HEK293 (cell line): ENCODE data around the gene USP32.

Experiments used
- BCL11A ChIP-seq: fragments of 450-650 bp; formaldehyde crosslinking; IDR thresholded peaks from 2 replicates; pipeline ENCODE4 v1.5.1; 2016; ENCODE audit warnings: low read depth, missing biosample characterization, missing genetic modification characterization
- CTCF ChIP-seq: fragments of 450-650 bp; formaldehyde crosslinking; IDR thresholded peaks from 2 replicates; pipeline ENCODE4 v1.5.1; 2016; ENCODE audit warnings: missing biosample characterization, missing genetic modification characterization
- IKZF3 ChIP-seq: fragments of 450-650 bp; IDR thresholded peaks from 2 replicates; pipeline ENCODE4 v1.5.0; 2018; ENCODE audit warnings: missing biosample characterization, mild to moderate bottlenecking, missing genetic modification characterization, moderate library complexity
- ZBTB48 ChIP-seq: fragments of 450-650 bp; formaldehyde crosslinking; IDR thresholded peaks from 2 replicates; pipeline ENCODE4 v1.5.1; 2016; ENCODE audit warnings: missing biosample characterization, missing genetic modification characterization
- ZNF121 ChIP-seq: fragments of 450-650 bp; formaldehyde crosslinking; IDR thresholded peaks from 2 replicates; pipeline ENCODE4 v1.5.1; 2016; ENCODE audit warnings: missing biosample characterization, missing genetic modification characterization
- ZNF157 ChIP-seq: fragments of 450-650 bp; formaldehyde crosslinking; IDR thresholded peaks from 2 replicates; pipeline ENCODE4 v1.5.1; 2016; ENCODE audit warnings: missing biosample characterization, missing genetic modification characterization
- ZNF404 ChIP-seq: fragments of 450-650 bp; formaldehyde crosslinking; IDR thresholded peaks from 2 replicates; pipeline ENCODE4 v1.5.1; 2017; ENCODE audit warnings: missing biosample characterization, missing genetic modification characterization
- ZNF561 ChIP-seq: fragments of 450-650 bp; IDR thresholded peaks from 2 replicates; pipeline ENCODE4 v1.5.1; 2018; ENCODE audit warnings: missing biosample characterization, missing genetic modification characterization, borderline replicate concordance

DNA sequence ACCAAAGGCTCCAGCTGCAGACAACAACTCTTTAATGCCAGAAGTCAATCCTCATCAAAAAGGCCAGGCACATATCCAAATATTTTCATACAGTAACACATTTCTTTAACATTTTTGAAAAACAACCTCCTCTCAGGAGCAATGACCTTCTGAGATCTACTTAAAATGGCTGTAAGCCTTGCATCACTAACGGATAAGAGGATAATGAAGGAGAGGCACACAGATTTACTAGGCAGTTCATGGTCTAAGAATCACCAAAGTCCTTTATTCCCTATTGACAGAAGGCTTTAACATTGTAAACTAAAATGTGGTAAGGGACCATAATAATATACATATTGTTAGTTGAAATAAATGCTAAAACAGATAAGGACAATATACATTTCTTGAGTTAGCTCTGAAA is 114.7 kb downstream of the USP32 start:
- no peak for TF ChIP-seq CTCF
- no peak for TF ChIP-seq ZNF157 (tag by site-specific recombination)
- TF ChIP-seq ZNF561: no peak
- TF ChIP-seq IKZF3 (tag by site-specific recombination): no peak
- no peak for TF ChIP-seq ZNF404 (tag by site-specific recombination)
- no peak for TF ChIP-seq ZBTB48 (tag by site-specific recombination)
- no peak for TF ChIP-seq BCL11A (tag by site-specific recombination)
- no peak for TF ChIP-seq ZNF121 (tag by site-specific recombination)
